ENCODE measurements around the gene CPZ.
"Not testable (repeated sequence)": the region's sequence is repeated elsewhere in the genome, so short reads cannot be mapped to it uniquely, and the experiment has no call there.

CPZ gene

DNA sequence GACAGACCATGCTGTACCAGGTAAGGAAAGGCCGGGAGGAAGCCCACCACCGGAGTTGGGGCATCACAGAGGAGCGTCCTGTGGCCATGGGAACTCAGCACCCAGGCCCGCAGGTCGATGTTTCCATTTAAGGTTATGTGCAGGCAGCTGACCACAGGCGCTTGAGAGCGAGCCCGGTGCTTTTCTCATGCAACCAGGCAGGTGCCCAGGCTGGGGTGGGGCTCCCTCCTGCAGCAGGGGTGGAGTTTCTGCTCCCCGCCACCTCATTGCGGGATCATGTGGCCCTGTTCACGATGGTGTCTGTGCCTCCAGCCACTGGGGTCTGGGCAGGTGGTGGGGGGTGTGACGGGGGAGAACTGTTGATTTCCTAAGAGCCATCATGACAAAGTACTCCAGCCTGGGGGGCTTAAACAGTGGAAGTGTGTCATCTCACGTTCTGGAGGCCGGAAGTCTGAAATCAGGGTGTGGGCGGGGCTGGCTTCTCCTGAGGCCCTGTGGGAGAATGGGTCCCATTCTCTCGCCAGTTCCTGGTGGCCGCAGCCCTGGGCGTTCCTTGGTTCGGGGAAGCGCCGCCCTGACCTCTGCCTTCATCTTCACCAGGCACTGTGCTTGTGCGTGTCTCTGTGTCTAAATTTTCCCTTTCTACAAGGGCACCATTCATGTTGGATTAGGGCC, 60.9 kb downstream of the CPZ start:
- no peak for DNase-seq (ENCODE audit: low spot score)

DNA sequence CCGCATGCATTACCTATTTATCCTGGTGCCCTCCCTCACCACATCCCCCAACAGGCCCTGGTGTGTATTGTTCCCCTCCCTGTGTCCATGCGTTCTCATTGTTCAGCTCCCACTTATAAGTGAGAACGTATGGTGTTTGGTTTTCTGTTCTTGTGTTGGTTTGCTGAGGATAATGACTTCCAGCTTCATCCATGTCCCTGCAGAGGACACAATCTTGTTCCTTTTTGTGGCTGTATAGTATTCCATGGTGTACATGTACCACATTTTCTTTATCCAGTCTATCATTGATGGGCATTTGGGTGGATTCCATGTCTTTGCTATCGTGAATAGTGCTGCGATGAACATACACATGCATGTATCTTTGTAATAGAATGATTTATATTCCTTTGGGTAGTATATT, 61.6 kb downstream of the CPZ start:
- DNase-seq (ENCODE audit: low spot score), result not testable (repeated sequence)

DNA sequence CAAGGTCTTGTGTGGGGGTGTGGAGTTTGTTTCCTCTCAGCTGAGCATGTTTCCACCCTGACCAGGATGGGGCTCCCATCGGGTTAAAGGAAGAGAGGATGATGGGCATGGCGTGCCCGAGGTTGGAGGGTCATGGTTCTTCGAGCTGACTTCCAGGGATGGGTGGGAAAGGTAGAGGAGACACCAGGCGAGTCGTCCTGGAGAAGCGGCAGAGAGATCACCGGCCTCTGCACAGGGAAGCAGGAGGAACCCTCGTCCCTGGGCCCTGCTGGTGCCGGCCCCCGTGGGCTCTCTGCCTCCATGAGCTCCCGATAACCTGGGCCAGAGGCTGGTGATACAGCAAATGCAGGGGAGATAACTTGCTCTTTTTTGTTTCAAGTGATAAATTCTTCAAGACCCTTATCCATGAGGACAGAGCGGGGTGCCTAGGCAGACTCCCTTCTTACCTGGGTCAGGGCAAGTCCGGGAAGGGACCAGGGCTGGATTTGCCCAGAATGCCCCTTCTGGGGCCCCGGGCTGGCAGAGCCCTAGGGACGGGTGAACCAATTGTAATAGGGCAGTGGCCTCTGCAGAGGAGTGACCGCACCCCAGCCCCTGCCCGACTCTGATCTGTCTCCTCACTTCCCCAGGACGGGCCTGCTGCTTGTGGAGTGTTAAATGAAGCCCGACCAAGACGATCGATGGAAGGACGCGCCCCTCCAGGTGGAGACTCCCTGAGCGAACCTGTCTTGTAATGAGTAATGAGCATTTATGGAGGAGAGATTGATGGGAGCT, 63.0 kb downstream of the CPZ start:
- no peak for DNase-seq (ENCODE audit: low spot score)

- no peak for DNase-seq (ENCODE audit: low spot score)
Observed at GRCh38 chr4:8656185-8656517, 63.6 kb downstream of the CPZ start.

GRCh38 chr4:8656711-8657380, 64.3 kb downstream of the CPZ start:
- no peak for DNase-seq (ENCODE audit: low spot score)

DNA sequence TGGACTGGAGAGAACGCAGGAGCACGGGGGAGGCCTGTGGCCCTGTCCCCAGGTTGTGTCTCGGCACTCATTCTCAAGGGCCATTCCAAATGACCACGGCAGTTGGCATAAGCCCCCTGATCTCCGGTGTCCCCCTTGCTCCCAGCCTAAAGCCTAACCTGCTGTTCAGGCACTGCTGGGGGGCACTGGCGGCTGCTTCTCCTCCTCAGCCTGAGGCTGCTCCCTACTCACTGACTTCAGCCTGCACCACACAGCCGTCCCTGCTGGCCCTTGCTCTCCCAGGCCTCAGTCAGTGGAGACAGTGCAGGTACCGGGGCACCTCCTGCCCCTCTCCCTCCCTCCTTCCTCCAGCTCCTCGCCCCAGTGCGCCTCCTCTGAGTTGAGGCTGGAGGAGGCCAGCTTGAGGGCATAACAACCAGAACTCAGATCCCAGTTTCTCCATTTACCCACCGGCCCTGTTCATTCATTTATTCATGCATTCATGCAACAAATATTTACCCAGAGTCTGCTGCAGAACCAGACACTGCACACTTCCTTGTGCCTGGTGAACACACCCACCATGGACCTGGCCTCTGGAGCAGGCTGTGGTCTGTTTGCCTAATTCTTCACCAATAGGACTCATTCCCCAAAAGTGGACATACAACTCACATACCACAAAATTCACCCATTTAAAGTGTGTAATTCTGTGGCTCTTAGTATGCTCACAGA, 65.0 kb downstream of the CPZ start:
- DNase-seq (ENCODE audit: low spot score), result no peak

DNA sequence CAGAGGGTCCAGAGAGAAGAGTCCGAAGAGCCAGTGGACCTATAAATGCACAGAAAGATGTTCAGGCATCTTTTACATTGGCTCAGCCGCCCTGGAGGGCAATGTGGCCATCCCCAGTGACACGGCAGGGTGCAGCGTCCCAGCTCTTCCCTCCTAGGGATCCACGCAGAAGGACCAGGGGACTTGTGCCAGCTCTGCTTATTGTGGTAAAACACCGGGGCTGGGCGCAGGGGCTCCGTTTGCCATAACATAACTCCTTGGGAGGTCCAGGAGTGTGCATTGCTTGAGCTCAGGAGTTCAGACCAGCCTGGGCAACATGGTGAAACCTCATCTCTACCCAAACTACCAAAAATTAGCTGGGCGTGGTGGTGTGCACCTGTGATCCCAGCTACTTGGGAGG, 70.2 kb downstream of the CPZ start:
- no peak for DNase-seq (ENCODE audit: low spot score)

GRCh38 chr4:8664031-8664805, 71.7 kb downstream of the CPZ start:
- no peak for DNase-seq (ENCODE audit: low spot score)

- no peak for DNase-seq (ENCODE audit: low spot score)
Observed at GRCh38 chr4:8664976-8665375, 72.4 kb downstream of the CPZ start.

DNA sequence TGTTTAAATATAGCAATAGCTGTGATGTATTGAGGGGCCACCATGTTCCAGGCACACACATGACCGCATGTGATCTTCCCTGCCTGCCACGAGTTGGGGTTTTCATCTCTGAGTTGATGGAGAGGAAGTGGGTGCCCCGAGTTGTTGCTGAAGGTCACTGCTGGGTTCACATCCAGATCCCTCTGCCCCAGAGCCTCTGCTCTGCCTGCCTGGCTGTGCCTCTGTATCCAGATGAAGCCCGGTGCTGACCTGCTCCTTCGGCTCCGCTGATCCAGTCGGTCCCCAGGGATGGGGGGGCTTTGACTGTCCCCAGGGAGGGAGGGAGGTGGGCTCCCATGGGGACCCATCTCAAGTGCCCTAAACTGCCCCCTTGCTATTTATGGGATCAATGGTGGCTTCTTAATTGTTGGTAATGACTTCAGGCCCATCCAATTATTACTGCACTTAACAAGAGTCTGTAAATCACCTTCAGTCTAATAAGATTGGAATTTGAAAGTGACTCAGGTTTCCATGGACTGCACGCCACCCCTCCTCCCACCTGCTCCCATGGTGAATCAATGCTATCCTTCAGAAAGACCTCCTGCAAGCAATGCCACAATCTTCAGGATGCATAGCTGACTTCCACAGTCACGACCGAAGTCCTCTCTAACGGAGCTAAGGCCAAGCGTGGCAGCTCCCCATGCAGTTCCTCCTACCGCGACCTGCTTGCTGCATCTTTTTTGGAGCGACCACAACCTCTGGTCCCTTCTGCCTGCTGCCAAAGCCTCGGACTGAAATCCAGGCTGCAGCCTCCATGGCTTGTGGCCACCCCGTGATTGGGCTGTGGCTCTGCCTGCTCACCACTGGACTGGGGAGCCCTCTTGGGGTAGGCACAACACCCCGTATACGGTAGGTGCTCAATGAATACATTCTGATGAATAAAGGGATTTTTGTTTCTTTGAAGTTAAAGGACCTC, 73.1 kb downstream of the CPZ start:
- no peak for DNase-seq (ENCODE audit: low spot score)

DNA sequence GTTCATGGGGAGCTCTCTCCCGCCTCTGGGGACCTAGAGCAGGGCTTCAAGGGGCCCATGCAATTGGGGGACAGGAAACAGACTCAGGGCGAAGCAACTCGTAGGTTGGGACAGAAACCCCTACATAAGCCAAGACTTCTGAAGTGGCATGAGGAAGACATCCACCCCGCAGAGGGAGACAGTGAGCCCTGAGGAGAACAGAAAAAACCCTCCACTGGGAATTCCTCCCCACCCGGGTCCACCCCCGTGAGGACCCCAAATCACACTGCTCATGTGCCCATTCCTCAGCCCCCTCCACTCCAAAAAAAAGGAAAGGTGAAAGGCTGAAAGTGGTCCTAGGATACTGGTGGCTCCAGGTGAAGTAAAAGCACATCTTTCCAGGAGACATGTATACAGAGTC, 74.0 kb downstream of the CPZ start:
- DNase-seq (ENCODE audit: low spot score), result no peak
